GM23248 (cell line): ENCODE results near the gene FAU. TPM values are rescaled to one million over a fixed set of nuclear protein-coding genes. Genes with fewer than 3 reads are reported as not detected.

Experiments
- DNase-seq: peaks from one replicate; pipeline ENCODE4 v3.0.0-alpha.2; 2015
- H2AFZ ChIP-seq: fragments of 200-600 bp; sonication (generic); 2 replicates; pipeline ENCODE4 v1.6.1; 2016; ENCODE audit warnings: antibody characterized with exemption
- H3F3A ChIP-seq: fragments of 200-600 bp; sonication (generic); 2 replicates; pipeline ENCODE4 v1.6.1; 2016; ENCODE audit warnings: mild to moderate bottlenecking, antibody characterized with exemption, mixed run types; ENCODE audit not compliant: insufficient read depth
- H3K27ac ChIP-seq: fragments of 200-600 bp; sonication (generic); 2 replicates; pipeline ENCODE4 v1.5.1; 2016; ENCODE audit warnings: mild to moderate bottlenecking
- H3K27me3 ChIP-seq: fragments of 200-600 bp; sonication (generic); replicated peaks from 2 replicates; pipeline ENCODE4 v1.6.1; 2016; ENCODE audit warnings: mild to moderate bottlenecking; ENCODE audit not compliant: insufficient read depth
- H3K36me3 ChIP-seq: fragments of 200-600 bp; sonication (generic); 2 replicates; pipeline ENCODE4 v1.6.1; 2016; ENCODE audit warnings: low read depth, mild to moderate bottlenecking
- H3K4me1 ChIP-seq: fragments of 200-600 bp; sonication (generic); 2 replicates; pipeline ENCODE4 v1.6.1; 2016; ENCODE audit warnings: mild to moderate bottlenecking; ENCODE audit not compliant: insufficient read depth
- H3K4me2 ChIP-seq: fragments of 200-600 bp; sonication (generic); one replicate; pipeline ENCODE4 v1.6.1; 2016; ENCODE audit warnings: mild to moderate bottlenecking; ENCODE audit not compliant: unreplicated experiment
- H3K4me3 ChIP-seq: fragments of 200-600 bp; sonication (generic); 2 replicates; pipeline ENCODE4 v1.5.1; 2016; ENCODE audit warnings: mild to moderate bottlenecking
- H3K79me2 ChIP-seq: fragments of 200-600 bp; sonication (generic); 2 replicates; pipeline ENCODE4 v1.6.1; 2016; ENCODE audit warnings: mild to moderate bottlenecking; ENCODE audit not compliant: insufficient read depth
- H3K9ac ChIP-seq: fragments of 200-600 bp; sonication (generic); 2 replicates; pipeline ENCODE4 v1.6.1; 2016; ENCODE audit warnings: mild to moderate bottlenecking
- H3K9me2 ChIP-seq: fragments of 200-600 bp; sonication (generic); 2 replicates; pipeline ENCODE4 v1.6.1; 2016; ENCODE audit warnings: mixed run types, mild to moderate bottlenecking, moderate library complexity; ENCODE audit not compliant: insufficient read depth
- H3K9me3 ChIP-seq: fragments of 200-600 bp; sonication (generic); one replicate; pipeline ENCODE4 v1.6.1; 2017; ENCODE audit warnings: low read depth
- H4K20me1 ChIP-seq: fragments of 200-600 bp; sonication (generic); 2 replicates; pipeline ENCODE4 v1.6.0; 2016; ENCODE audit not compliant: insufficient read depth
- EZH2 ChIP-seq: fragments of 200-600 bp; sonication (generic); IDR thresholded peaks from 2 replicates; pipeline ENCODE4 v1.6.1; 2018; ENCODE audit warnings: antibody characterized with exemption, mild to moderate bottlenecking; ENCODE audit not compliant: insufficient read depth, poor library complexity, severe bottlenecking
- EZH2phosphoT487 ChIP-seq: fragments of 200-600 bp; sonication (generic); IDR thresholded peaks from 2 replicates; pipeline ENCODE4 v1.6.1; 2018; ENCODE audit warnings: antibody characterized with exemption, moderate library complexity, mild to moderate bottlenecking, low read depth; ENCODE audit not compliant: insufficient read depth
- WGBS, 2 experiments: methylation state at CpG; one replicate each; pipeline ENCODE4 v1.1.6; 2015 to 2017; ENCODE audit warnings: low lambda C conversion rate in 2 of 2, low coverage in 1 of 2; ENCODE audit errors: missing lambda C conversion rate in 2 of 2; 5-methylcytosine and 5-hydroxymethylcytosine counted together
- in situ Hi-C: fragments of 300-500 bp; cut with MboI; formaldehyde crosslinking; loops from 2 replicates; pipeline ENCODE4 v1.15.0; 2020
- polyA plus RNA-seq: library from polyadenylated mRNA; unstranded; fragments of >200 nt; fragmentation: Nextera tagmentation; extraction: Ambion mirVana; gene quantifications from 2 replicates; pipeline ENCODE4 v1.2.1, GENCODE V29; 2016
- total RNA-seq: library from RNA; depleted of rRNA; stranded (reverse); fragments of >200 nt; shearing (Covaris generic); gene quantifications from 2 replicates; pipeline ENCODE4 v1.2.3, GENCODE V29; 2014

Gene FAU
- total and polyA plus RNA-seq, 2 experiments from 2014 or later = 180 to 365 TPM

- TF ChIP-seq EZH2phosphoT487 (no peak), EZH2 (no peak)
- DNase-seq = no peak
- no peaks in the 10 kb centered on the region for H3K4me1 ChIP-seq
- H2AFZ ChIP-seq = no peak overlapping the region
- 95 to 96% methylated on average over 4 of the region's 4 CpGs for WGBS, 2 experiments
- H3K4me3 ChIP-seq = no peak overlapping the region
- no peak overlapping the region for H3K9ac ChIP-seq
- peaks cover 3% of the 10 kb centered on the region for H3K79me2 ChIP-seq
- H4K20me1 ChIP-seq = no peaks in the 10 kb centered on the region
- H3F3A ChIP-seq = peaks cover 11% of the 10 kb centered on the region; the same call in 1 of the 2 replicates
- H3K36me3 ChIP-seq = peaks cover 8% of the 10 kb centered on the region; the same call in 1 of the 2 replicates
- H3K4me2 ChIP-seq = no peak overlapping the region
- no peaks in the 10 kb centered on the region for H3K9me3 ChIP-seq
- no peaks in the 10 kb centered on the region for H3K9me2 ChIP-seq
- H3K27me3 ChIP-seq = no peaks in the 10 kb centered on the region
- in situ Hi-C loops = no loop called here
- no peak overlapping the region for H3K27ac ChIP-seq
Observed at GRCh38 chr11:65090628-65091027, 31.3 kb downstream of the FAU start.

GRCh38 chr11:65089621-65090020 is 32.3 kb downstream of the FAU start:
- Histone ChIP-seq H3K4me3 (no peak overlapping the region), H3K79me2 (peaks cover 14% of the 10 kb centered on the region), H2AFZ (no peak overlapping the region), H3K36me3 (peaks cover 9% of the 10 kb centered on the region; the same call in 1 of the 2 replicates), H3K9me3 (no peaks in the 10 kb centered on the region), H3K4me2 (no peak overlapping the region), H3K27me3 (no peaks in the 10 kb centered on the region), H3K4me1 (0 out of 2 replicates have a peak, but pooled peaks cover 5% of the 10 kb centered on the region), H3K9ac (no peak overlapping the region), H3K9me2 (no peaks in the 10 kb centered on the region), H3K27ac (no peak overlapping the region), H4K20me1 (no peaks in the 10 kb centered on the region), H3F3A (peaks cover 5% of the 10 kb centered on the region; the same call in 1 of the 2 replicates)
- no peak for TF ChIP-seq EZH2phosphoT487
- no peak for TF ChIP-seq EZH2
- DNase-seq = no peak
- in situ Hi-C loops = no loop called here
- 96 to 98% methylated on average over 4 of the region's 4 CpGs for WGBS, 2 experiments

GRCh38 chr11:65087827-65088226 is 34.1 kb downstream of the FAU start:
- Histone ChIP-seq H3K27ac (no peak overlapping the region), H3K9ac (no peak overlapping the region), H3F3A (no peaks in the 10 kb centered on the region), H3K4me2 (no peak overlapping the region), H3K79me2 (peaks cover 27% of the 10 kb centered on the region), H2AFZ (no peak overlapping the region), H3K9me3 (no peaks in the 10 kb centered on the region), H3K36me3 (peaks cover 9% of the 10 kb centered on the region; the same call in 1 of the 2 replicates), H4K20me1 (no peaks in the 10 kb centered on the region), H3K27me3 (no peaks in the 10 kb centered on the region), H3K4me1 (0 out of 2 replicates have a peak, but pooled peaks cover 5% of the 10 kb centered on the region), H3K4me3 (no peak overlapping the region), H3K9me2 (no peaks in the 10 kb centered on the region)
- TF ChIP-seq EZH2phosphoT487 (no peak), EZH2 (no peak)
- DNase-seq = no peak
- in situ Hi-C loops = no loop called here
- 83 to 86% methylated on average over 15 of the region's 15 CpGs for WGBS, 2 experiments

- Histone ChIP-seq H3K9me3 (no peaks in the 10 kb centered on the region), H3K4me2 (no peak overlapping the region), H2AFZ (no peak overlapping the region), H3K4me1 (0 out of 2 replicates have a peak, but pooled peaks cover 5% of the 10 kb centered on the region), H3K36me3 (peaks cover 9% of the 10 kb centered on the region; the same call in 1 of the 2 replicates), H3K27ac (no peak overlapping the region), H3K9ac (no peak overlapping the region), H3K4me3 (no peak overlapping the region), H3F3A (no peaks in the 10 kb centered on the region), H3K79me2 (peaks cover 33% of the 10 kb centered on the region), H4K20me1 (no peaks in the 10 kb centered on the region), H3K9me2 (no peaks in the 10 kb centered on the region), H3K27me3 (no peaks in the 10 kb centered on the region)
- in situ Hi-C loops = no loop called here
- TF ChIP-seq EZH2 (no peak), EZH2phosphoT487 (no peak)
- WGBS, 2 experiments = 89 to 94% methylated on average over 11 of the region's 11 CpGs
- DNase-seq = no peak
Observed at GRCh38 chr11:65087216-65087615, 34.7 kb downstream of the FAU start.
